Upper lobe of left lung (tissue), 4 donors: ENCODE data around the gene MACC1.

Source experiments
- CTCF ChIP-seq, 6 experiments: fragments of 450-650 bp in 4 of 6; fragments of 200-600 bp in 2 of 6; sonication (generic) in 2 of 6; IDR thresholded peaks; one replicate each; pipeline ENCODE4 v1.5.1; 2016 to 2019; ENCODE audit warnings: antibody characterized with exemption in 6 of 6
- EP300 ChIP-seq, 4 donors: sonication (generic); formaldehyde crosslinking; IDR thresholded peaks; one replicate each; pipeline ENCODE4 v1.5.1; 2017; ENCODE audit warnings: antibody characterized with exemption in 4 of 4, control low read depth in 2 of 4
- POLR2A ChIP-seq, 4 donors: fragments of 450-650 bp; IDR thresholded peaks; one replicate each; pipeline ENCODE4 v1.5.1; 2016 to 2017; ENCODE audit warnings: antibody characterized with exemption in 4 of 4, mild to moderate bottlenecking in 2 of 4
- POLR2AphosphoS5 ChIP-seq, 2 donors: sonication (generic); formaldehyde crosslinking; IDR thresholded peaks; one replicate each; pipeline ENCODE4 v1.5.1; 2017; ENCODE audit warnings: antibody characterized with exemption in 2 of 2

GRCh38 chr7:20193242-20193777 is 23.9 kb downstream of the MACC1 start:
- TF ChIP-seq CTCF (IDR thresholded peaks at IDR 0.05): no peak
- TF ChIP-seq POLR2A (IDR thresholded peaks at IDR 0.05): no peak
- TF ChIP-seq POLR2AphosphoS5 (IDR thresholded peaks at IDR 0.05): no peak
- no peak for TF ChIP-seq EP300 (IDR thresholded peaks at IDR 0.05)
